ENCODE measurements around the gene UBXN11.
"Not testable (repeated sequence)": the region's sequence is repeated elsewhere in the genome, so short reads cannot be mapped to it uniquely, and the experiment has no call there.

UBXN11 gene

GRCh38 chr1:26337206-26337535 lies 30.7 kb upstream of the UBXN11 start:
- in situ Hi-C loops (cut with MboI; ENCODE audit: low sequenced_read_pairs) = no loop called here

DNA sequence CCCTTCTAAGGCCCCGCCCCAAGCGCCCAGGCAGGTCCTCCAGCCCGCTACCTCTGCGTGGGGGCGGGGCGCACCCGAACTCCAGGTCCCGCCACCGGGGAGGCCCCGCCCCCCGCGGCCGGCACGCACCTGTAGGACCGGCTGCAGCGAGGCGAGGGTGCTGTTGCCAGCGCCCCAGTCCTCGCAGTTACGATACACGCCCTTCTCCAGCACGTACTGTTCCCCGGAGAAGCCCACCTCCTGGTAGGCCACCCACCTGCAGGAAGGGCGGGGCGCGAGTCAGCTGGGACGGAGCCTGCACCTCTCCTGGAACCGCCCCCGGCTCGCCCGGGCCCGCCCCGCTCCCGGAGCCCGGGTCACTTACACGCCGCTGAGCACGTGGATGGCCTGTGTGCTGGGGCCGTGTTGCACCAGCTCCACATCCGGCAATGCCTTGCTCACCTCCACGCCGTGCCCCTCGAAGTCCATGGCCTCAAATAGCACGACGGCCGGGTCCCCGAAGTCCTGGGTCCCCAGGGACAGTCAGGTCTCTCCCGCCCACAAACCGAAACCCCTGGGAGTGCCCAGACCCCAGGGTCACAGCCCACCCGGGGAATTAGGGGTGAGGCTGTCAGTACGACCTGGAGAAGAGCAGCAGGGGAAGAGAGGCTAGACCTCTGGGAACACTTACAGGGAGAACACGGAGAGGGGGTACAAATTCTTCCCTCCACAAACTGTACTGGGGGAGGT lies 30.2 kb upstream of the UBXN11 start:
- in situ Hi-C loops (cut with MboI; ENCODE audit: low sequenced_read_pairs) = no loop called here

- in situ Hi-C loops (cut with MboI; ENCODE audit: low sequenced_read_pairs) = no loop called here
These were observed 29.5 kb upstream of the UBXN11 start for GRCh38 chr1:26335774-26336476.

GRCh38 chr1:26333312-26333711 lies 26.9 kb upstream of the UBXN11 start:
- in situ Hi-C loops (cut with MboI; ENCODE audit: low sequenced_read_pairs) = not testable (repeated sequence)

DNA sequence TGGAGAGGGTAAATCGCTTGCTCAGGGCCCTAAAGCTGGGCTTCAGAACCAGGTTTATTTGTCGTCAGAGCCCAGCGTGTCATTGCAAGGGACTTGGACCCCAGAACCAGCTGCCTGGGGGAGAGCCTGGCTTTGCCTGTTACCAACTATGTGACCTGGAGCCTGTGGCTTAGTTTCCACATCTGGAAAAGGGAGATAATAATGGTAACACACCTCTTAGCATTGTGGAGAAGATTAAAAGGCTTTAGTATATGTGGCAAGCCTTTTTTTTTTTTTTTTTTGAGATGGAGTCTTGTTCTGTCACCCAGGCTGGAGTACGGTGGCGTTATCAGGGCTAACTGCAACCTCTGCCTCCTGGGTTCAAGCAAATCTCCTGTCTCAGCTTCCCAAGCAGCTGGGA lies 23.8 kb upstream of the UBXN11 start:
- in situ Hi-C loops (cut with MboI; ENCODE audit: low sequenced_read_pairs) = no loop called here

GRCh38 chr1:26329380-26329779 lies 22.9 kb upstream of the UBXN11 start:
- in situ Hi-C loops (cut with MboI; ENCODE audit: low sequenced_read_pairs) = not testable (repeated sequence)

GRCh38 chr1:26328597-26328996 lies 22.2 kb upstream of the UBXN11 start:
- in situ Hi-C loops (cut with MboI; ENCODE audit: low sequenced_read_pairs) = no loop called here

- in situ Hi-C loops (cut with MboI; ENCODE audit: low sequenced_read_pairs) = no loop called here
These were observed 21.5 kb upstream of the UBXN11 start for GRCh38 chr1:26327956-26328362.

DNA sequence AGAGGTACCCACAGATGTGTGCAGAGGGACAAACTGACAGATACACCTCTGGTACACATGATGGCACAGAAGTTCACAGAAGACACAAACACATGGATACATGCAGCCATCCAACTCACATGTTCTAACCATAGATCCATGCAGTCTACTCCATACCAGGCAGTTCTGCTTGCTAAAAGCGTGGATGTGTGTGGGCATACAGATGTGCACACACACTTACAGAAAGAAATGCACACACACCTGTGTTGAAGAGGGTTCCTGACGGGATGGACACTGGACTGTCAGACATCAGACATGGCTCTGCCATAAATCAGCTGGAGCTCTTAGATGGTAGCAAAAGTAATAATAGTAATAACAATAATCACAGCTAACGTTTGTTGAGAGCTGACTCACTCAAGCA lies 18.1 kb upstream of the UBXN11 start:
- in situ Hi-C loops (cut with MboI; ENCODE audit: low sequenced_read_pairs) = no loop called here

GRCh38 chr1:26323382-26323781 lies 16.9 kb upstream of the UBXN11 start:
- in situ Hi-C loops (cut with MboI; ENCODE audit: low sequenced_read_pairs) = no loop called here

GRCh38 chr1:26322042-26322331 lies 15.6 kb upstream of the UBXN11 start:
- in situ Hi-C loops (cut with MboI; ENCODE audit: low sequenced_read_pairs) = no loop called here

GRCh38 chr1:26321315-26322041 lies 15.0 kb upstream of the UBXN11 start:
- in situ Hi-C loops (cut with MboI; ENCODE audit: low sequenced_read_pairs) = no loop called here

- in situ Hi-C loops (cut with MboI; ENCODE audit: low sequenced_read_pairs) = no loop called here
These were observed 14.5 kb upstream of the UBXN11 start for GRCh38 chr1:26320896-26321295.

GRCh38 chr1:26318338-26319064 lies 12.1 kb upstream of the UBXN11 start:
- in situ Hi-C loops (cut with MboI; ENCODE audit: low sequenced_read_pairs) = no loop called here

DNA sequence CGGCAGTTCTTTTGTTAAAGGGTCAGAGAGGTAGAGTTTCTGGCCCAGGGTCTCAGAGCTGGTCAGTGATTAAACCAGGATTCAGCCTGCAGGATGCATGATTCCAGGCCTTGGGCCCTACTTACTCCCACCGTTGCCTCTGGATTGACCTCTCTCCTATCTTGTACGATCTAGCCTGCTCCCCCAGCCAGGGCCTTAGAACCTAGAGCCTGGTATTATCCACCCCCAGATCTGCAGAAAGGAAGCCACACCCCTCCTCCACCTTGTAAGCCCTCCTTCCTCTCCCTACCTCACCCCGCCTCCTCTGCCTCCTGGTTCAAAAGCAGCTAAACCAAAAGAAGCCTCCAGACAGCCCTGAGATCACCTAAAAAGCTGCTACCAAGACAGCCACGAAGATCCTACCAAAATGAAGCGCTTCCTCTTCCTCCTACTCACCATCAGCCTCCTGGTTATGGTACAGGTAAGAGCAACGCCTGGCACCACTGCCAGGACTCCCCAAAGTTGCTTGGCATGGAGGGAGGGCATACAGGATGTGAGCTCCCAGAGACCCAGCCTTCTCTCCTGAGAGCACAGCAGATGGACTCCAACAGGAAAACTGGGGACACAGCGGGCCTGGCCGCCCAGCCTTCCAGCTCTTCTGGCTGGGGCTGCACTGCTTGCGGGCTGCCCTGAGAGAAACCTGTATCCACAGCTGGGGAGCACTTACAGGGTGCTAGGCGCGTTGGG lies 11.3 kb upstream of the UBXN11 start, which contains the start of gene CD52:
TSS of gene CD52 (plus strand) at position 347 of the 726 bp plus-strand sequence. CDS start at position 407, 60 bp downstream.
- in situ Hi-C loops (cut with MboI; ENCODE audit: low sequenced_read_pairs) = no loop called here

DNA sequence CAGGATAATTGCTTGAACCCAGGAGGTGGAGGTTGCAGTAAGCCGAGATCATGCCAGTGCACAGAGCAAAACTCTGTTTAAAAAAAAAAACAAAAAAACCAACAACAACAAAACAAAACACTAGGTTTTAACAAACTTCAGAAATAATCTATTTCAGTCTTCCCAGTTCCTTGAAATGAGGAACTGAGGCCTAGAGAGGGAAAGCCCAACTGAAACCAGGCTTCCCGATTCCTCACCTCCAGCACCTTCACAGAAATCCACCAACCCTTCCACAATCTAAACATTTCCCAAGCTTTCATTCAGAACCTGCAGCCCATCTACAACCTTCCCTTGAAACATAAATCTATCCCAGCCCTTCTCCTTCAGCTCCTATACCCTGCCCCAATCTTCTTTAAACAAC lies 10.7 kb upstream of the UBXN11 start:
- in situ Hi-C loops (cut with MboI; ENCODE audit: low sequenced_read_pairs) = no loop called here

- in situ Hi-C loops (cut with MboI; ENCODE audit: low sequenced_read_pairs) = no loop called here
These were observed 9.7 kb upstream of the UBXN11 start for GRCh38 chr1:26315874-26316850.

GRCh38 chr1:26314501-26314900 lies 8.1 kb upstream of the UBXN11 start:
- in situ Hi-C loops (cut with MboI; ENCODE audit: low sequenced_read_pairs) = no loop called here
